Inflammatory macrophage treated with lipopolysaccharide for 1 hour (primary cell): ENCODE measurements around the gene NAALADL2.
"Not testable (repeated sequence)": the region's sequence is repeated elsewhere in the genome, so short reads cannot be mapped to it uniquely, and the experiment has no call there.

Source experiments
- DNase-seq, 2 donors: peaks; one replicate each; pipeline ENCODE4 v3.0.0-alpha.2; 2020 to 2022

Gene NAALADL2

GRCh38 chr3:175818811-175819464 lies 959.8 kb downstream of the NAALADL2 start:
- no peak for DNase-seq

DNA sequence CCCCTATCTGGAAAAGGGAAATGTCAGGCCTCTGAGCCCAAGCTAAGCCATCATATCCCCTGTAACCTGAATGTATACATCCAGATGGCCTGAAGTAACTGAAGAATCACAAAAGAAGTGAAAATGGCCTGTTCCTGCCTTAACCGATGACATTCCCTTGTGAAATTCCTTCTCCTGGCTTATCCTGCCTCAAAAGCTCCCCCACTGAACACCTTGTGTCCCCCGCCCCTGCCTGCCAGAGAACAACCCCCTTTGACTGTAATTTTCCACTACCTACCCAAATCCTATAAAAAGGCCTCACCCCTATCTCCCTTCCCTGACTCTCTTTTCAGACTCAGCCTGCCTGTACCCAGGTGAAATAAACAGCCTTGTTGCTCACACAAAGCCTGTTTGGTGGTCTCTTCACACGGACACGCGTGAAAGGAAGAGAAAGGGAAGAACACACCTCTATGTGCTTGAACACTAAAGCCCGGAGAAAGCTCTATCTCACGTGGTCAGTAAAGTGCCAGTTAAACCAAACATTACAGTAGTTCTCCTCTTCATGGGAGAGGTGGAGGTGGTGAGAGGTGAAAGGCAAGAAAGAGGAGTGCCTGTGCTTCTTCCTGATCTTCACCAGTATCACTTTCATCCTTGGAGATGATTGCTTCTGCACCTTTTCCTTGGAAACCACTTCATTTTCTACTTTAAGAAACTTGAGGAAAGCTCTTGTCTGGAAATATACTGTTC lies 963.8 kb downstream of the NAALADL2 start:
- not testable (repeated sequence) for DNase-seq

DNA sequence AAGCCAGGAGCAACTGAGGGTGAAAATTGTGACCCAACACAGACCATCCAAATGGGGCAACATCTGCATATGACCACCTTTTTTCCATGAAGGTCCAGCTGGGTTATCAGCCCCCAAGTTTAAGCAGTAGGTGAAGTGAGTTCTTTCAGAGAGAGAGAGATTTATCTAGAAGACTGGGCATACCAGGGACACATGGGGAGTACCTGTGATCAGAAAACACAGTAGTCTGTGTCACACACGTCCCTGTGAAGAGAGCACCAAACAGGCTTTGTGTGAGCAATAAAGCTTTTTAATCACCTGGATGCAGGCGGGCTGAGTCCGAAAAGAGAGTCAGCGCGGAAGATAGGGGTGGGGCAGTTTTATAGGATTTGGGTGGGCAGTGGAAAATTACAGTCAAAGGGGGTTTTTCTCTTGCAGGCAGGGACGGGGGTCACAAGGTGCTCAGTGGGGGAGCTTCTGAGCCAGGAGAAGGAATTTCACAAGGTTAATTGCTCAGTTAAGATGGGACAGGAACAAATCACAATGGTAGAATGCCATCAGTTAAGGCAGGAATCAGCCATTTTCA lies 966.0 kb downstream of the NAALADL2 start:
- DNase-seq: not testable (repeated sequence)

GRCh38 chr3:175826759-175827158 lies 967.6 kb downstream of the NAALADL2 start:
- DNase-seq: no peak

GRCh38 chr3:175829809-175830208 lies 970.7 kb downstream of the NAALADL2 start:
- not testable (repeated sequence) for DNase-seq

DNA sequence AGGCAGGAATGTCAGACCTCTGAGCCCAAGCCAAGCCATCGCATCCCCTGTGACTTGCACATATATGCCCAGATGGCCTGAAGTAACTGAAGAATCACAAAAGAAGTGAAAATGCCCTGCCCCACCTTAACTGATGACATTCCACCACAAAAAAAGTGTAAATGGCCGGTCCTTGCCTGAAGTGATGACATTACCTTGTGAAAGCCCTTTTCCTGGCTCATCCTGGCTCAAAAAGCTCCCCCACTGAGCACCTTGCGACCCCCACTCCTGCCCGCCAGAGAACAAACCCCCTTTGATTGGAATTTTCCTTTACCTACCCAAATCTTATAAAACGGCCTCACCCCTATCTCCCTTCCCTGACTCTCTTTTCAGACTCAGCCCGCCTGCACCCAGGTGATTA lies 976.6 kb downstream of the NAALADL2 start:
- DNase-seq: not testable (repeated sequence)

GRCh38 chr3:175836617-175837016 lies 977.5 kb downstream of the NAALADL2 start:
- no peak for DNase-seq

- no peak for DNase-seq
Observed at GRCh38 chr3:175837962-175838361, 978.8 kb downstream of the NAALADL2 start.

DNA sequence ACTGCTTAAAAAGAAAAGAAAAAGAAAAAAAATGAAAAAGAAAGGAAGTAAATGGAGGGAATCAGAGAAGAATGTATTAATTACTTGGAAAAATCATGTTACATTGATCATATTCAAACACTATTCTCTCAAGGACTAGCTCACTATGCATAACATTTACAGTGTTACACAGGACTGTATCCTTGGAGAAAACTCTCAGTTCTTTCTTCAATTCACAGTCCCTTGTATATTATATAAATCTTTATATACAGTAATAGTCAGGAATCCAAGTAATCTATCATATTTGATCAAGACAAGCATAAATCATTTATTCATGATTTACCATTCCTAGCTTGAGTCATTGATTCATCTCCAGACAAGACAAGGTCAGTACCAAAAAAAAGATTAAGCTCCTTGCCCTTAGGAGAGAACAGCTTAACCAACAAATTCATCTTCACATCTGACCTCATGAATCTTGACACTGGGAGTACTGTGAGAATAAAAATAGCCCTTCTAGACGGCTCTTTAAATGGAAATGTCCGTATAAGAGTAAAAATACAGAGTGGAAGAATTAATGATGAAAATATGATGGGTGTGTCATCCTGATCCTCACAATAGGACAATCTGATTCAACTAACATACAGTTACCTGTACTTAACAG lies 980.4 kb downstream of the NAALADL2 start:
- no peak for DNase-seq

GRCh38 chr3:175851541-175851940 lies 992.4 kb downstream of the NAALADL2 start:
- DNase-seq: no peak

DNA sequence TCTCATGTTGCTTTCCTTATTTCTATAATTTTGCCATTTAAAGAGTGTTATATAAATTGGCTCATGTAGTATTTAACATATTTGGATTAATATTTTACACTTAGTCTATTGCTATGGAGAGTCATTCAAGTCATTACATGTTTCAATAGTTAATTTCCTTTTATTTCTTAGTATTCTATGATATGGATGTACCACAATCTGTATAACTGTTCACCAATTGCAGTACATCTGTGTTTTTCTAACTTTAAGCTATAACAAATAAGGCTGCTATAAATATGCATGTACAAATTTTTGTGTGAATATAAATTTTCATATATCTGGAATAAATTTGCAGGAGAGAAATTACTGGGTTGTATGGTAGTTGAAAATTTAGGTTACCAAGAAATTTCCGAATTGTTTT lies 993.4 kb downstream of the NAALADL2 start:
- DNase-seq: no peak

DNA sequence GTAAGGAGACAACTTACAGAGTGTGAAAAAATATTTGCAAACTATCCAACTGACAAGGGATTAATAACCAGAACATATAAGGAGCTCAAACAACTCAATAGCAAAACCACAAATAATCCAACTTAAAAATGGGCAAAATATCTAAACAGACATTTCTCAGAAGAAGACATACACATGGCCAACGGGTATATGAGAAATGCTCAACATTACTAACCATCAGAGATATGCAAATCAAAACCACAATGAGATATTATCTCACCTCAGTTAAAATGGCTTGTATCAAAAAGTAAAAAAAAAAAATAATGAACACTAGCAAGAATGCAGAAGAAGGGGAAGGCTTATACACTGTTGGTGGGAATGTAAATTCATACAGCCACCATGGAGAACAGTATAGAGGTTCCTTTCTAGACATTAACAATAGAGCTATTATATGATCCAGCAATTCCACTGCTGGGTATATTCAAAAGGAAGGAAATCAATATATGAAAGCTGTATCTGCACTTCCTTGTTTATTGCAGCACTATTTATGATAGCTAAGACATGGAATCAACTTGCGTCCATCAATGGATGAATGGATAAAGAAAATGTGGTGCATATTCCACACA lies 998.6 kb downstream of the NAALADL2 start:
- DNase-seq: no peak
